VCaP (cell line): ENCODE measurements around the gene NRXN2.
A peak's percentile ranks its signal among the peaks of the same experiment; 100 is the strongest.

ENCODE experiments used
- H3K27ac ChIP-seq: fragments of 450-650 bp; 2 replicates; pipeline ENCODE4 v1.5.1; 2017
- CTCF ChIP-seq: fragments of 450-650 bp; conservative IDR thresholded peaks from 2 replicates; pipeline ENCODE4 v1.5.1; 2017; ENCODE audit warnings: mild to moderate bottlenecking, moderate library complexity

Gene NRXN2

GRCh38 chr11:64650923-64651523, 72.0 kb downstream of the NRXN2 start:
- H3K27ac ChIP-seq = no peak overlapping the region
- peak; percentile 75 for TF ChIP-seq CTCF

- no peak overlapping the region for H3K27ac ChIP-seq
- TF ChIP-seq CTCF = peak; percentile 92
Measured at GRCh38 chr11:64649291-64649697, 73.7 kb downstream of the NRXN2 start.

GRCh38 chr11:64648551-64648950, 74.4 kb downstream of the NRXN2 start:
- no peak for TF ChIP-seq CTCF
- H3K27ac ChIP-seq = no peak overlapping the region

- TF ChIP-seq CTCF = no peak
Measured at GRCh38 chr11:64647019-64647779, 75.8 kb downstream of the NRXN2 start.

GRCh38 chr11:64644647-64645275, 78.2 kb downstream of the NRXN2 start:
- TF ChIP-seq CTCF = peak; percentile 59
- no peak overlapping the region; the same call in 1 of the 2 replicates for H3K27ac ChIP-seq

More at GRCh38 chr11:64647019-64647779, 75.8 kb downstream of the NRXN2 start:
- no peak overlapping the region for H3K27ac ChIP-seq

GRCh38 chr11:64643920-64644646, 78.9 kb downstream of the NRXN2 start:
- no peak for TF ChIP-seq CTCF
- H3K27ac ChIP-seq = peak overlapping the region; percentile 44; the same call in 1 of the 2 replicates
